Measurements from ENCODE around the gene EFCAB6.

EFCAB6 gene

GRCh38 chr22:43844560-43845545 lies 32.7 kb upstream of the EFCAB6 start:
- TF ChIP-seq TEAD4 (IDR thresholded peaks at IDR 0.05) (no peak), NFIC (IDR thresholded peaks at IDR 0.05) (no peak), ZBTB7A (IDR thresholded peaks at IDR 0.05; ENCODE audit: low read depth) (no peak), TAF1 (IDR thresholded peaks at IDR 0.05; ENCODE audit: low read depth) (no peak), REST (IDR thresholded peaks at IDR 0.05; ENCODE audit: low read depth) (no peak), CREB1 (IDR thresholded peaks at IDR 0.05; ENCODE audit: low read depth) (no peak), MAX (IDR thresholded peaks at IDR 0.05) (no peak), USF1 (IDR thresholded peaks at IDR 0.05) (no peak), EP300 (IDR thresholded peaks at IDR 0.05; ENCODE audit: borderline replicate concordance) (no peak), FOXM1 (IDR thresholded peaks at IDR 0.05; ENCODE audit: borderline replicate concordance, low read depth) (no peak), YY1 (IDR thresholded peaks at IDR 0.05; ENCODE audit: low read depth) (no peak), TCF12 (IDR thresholded peaks at IDR 0.05; ENCODE audit: low read depth) (no peak), EGR1 (IDR thresholded peaks at IDR 0.05) (no peak), RAD21 (IDR thresholded peaks at IDR 0.05; ENCODE audit: low read depth) (no peak)

- TF ChIP-seq MAX (IDR thresholded peaks at IDR 0.05), result no peak
- no peak for TF ChIP-seq EGR1 (IDR thresholded peaks at IDR 0.05)
- TF ChIP-seq USF1 (IDR thresholded peaks at IDR 0.05), result no peak
- TF ChIP-seq EP300 (IDR thresholded peaks at IDR 0.05; ENCODE audit: borderline replicate concordance), result no peak
- TF ChIP-seq ZBTB7A (IDR thresholded peaks at IDR 0.05; ENCODE audit: low read depth), result no peak
- no peak for TF ChIP-seq CREB1 (IDR thresholded peaks at IDR 0.05; ENCODE audit: low read depth)
- TF ChIP-seq TCF12 (IDR thresholded peaks at IDR 0.05; ENCODE audit: low read depth), result no peak
- TF ChIP-seq TEAD4 (IDR thresholded peaks at IDR 0.05), result no peak
- TF ChIP-seq TAF1 (IDR thresholded peaks at IDR 0.05; ENCODE audit: low read depth), result no peak
- TF ChIP-seq YY1 (IDR thresholded peaks at IDR 0.05; ENCODE audit: low read depth), result no peak
- TF ChIP-seq FOXM1 (IDR thresholded peaks at IDR 0.05; ENCODE audit: borderline replicate concordance, low read depth), result no peak
- TF ChIP-seq NFIC (IDR thresholded peaks at IDR 0.05), result no peak
Observed at GRCh38 chr22:43843783-43844530, 31.9 kb upstream of the EFCAB6 start.

- TF ChIP-seq TEAD4 (IDR thresholded peaks at IDR 0.05), result no peak
- TF ChIP-seq NFIC (IDR thresholded peaks at IDR 0.05), result no peak
- TF ChIP-seq FOXM1 (IDR thresholded peaks at IDR 0.05; ENCODE audit: borderline replicate concordance, low read depth), result no peak
- no peak for TF ChIP-seq YY1 (IDR thresholded peaks at IDR 0.05; ENCODE audit: low read depth)
Observed at GRCh38 chr22:43841742-43842141, 29.6 kb upstream of the EFCAB6 start.

- TF ChIP-seq YY1 (IDR thresholded peaks at IDR 0.05; ENCODE audit: low read depth) (no peak), EP300 (IDR thresholded peaks at IDR 0.05; ENCODE audit: borderline replicate concordance) (no peak), FOXM1 (IDR thresholded peaks at IDR 0.05; ENCODE audit: borderline replicate concordance, low read depth) (no peak), TAF1 (IDR thresholded peaks at IDR 0.05; ENCODE audit: low read depth) (no peak), REST (IDR thresholded peaks at IDR 0.05; ENCODE audit: low read depth) (no peak), TCF12 (IDR thresholded peaks at IDR 0.05; ENCODE audit: low read depth) (no peak), MAX (IDR thresholded peaks at IDR 0.05) (no peak), RAD21 (IDR thresholded peaks at IDR 0.05; ENCODE audit: low read depth) (no peak), ZBTB7A (IDR thresholded peaks at IDR 0.05; ENCODE audit: low read depth) (no peak), EGR1 (IDR thresholded peaks at IDR 0.05) (no peak), CEBPB (IDR thresholded peaks at IDR 0.05) (no peak), NFIC (IDR thresholded peaks at IDR 0.05) (no peak), CREB1 (IDR thresholded peaks at IDR 0.05; ENCODE audit: low read depth) (no peak), USF1 (IDR thresholded peaks at IDR 0.05) (no peak), TEAD4 (IDR thresholded peaks at IDR 0.05) (no peak)
Observed at GRCh38 chr22:43840851-43841250, 28.7 kb upstream of the EFCAB6 start.

Measured in Ishikawa (cell line).